Right renal cortex interstitium (tissue), 3 donors: ENCODE results near the gene CLSTN2. TPM values are rescaled to one million over a fixed set of nuclear protein-coding genes. Genes with fewer than 3 reads are reported as not detected.

ENCODE experiments used
- DNase-seq, 3 donors: peaks; one replicate each; pipeline ENCODE4 v3.0.0-alpha.2; 2013; ENCODE audit warnings: low read depth in 3 of 3, low spot score in 2 of 3
- polyA plus RNA-seq, 3 donors: library from polyadenylated mRNA; unstranded; fragments of 120-200 nt; gene quantifications; one replicate each; pipeline ENCODE4 v1.2.1, GENCODE V29; 2013; ENCODE audit not compliant: insufficient read length in 3 of 3

Gene CLSTN2
- polyA plus RNA-seq, 3 donors, result 1.5 to 1.9 (median 1.5) TPM

- no peak for DNase-seq
These were observed 532.2 kb downstream of the CLSTN2 start for GRCh38 chr3:140467104-140467577.

- no peak for DNase-seq
These were observed 532.9 kb downstream of the CLSTN2 start for GRCh38 chr3:140467796-140468315.

DNA sequence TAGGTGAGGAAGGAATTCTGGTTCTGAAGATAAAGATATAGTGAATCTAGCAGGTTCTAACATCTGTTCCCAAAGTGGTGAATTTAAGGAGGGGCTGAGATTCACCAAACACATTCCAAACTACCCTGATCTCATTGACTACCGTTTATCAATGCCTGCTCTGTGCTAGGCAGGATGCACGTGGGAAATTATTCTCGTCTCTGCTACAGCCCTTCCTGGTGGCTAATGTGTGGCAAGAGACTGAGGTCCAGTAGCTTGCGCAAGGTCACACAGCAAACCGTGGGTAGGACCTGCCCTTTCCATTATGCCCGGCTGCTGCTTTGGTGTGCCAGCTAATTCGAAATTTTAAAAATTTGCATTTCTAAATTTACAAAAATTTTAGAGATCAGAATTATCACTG lies 533.4 kb downstream of the CLSTN2 start:
- DNase-seq, result no peak

- no peak for DNase-seq
These were observed 534.5 kb downstream of the CLSTN2 start for GRCh38 chr3:140469491-140469890.

DNA sequence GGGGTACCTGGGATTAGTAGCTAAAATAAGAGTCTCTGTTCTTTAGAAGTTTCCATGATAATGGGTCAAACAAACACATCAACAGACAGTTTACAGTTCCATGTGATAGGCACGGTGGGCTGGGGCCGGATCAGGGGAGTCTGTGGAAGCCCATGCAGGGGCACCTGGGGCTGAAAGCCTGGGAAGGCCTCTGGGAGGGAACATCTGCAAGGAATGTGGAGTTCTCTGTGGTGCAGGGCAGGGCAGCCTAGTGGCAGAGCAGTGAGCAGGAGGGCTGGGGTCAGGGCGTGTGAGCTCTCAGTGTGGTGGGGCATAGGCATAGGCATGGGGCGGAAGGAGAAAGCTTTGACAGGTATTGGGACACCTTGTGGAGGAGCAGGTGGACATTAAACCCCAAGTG lies 535.2 kb downstream of the CLSTN2 start:
- no peak for DNase-seq

DNA sequence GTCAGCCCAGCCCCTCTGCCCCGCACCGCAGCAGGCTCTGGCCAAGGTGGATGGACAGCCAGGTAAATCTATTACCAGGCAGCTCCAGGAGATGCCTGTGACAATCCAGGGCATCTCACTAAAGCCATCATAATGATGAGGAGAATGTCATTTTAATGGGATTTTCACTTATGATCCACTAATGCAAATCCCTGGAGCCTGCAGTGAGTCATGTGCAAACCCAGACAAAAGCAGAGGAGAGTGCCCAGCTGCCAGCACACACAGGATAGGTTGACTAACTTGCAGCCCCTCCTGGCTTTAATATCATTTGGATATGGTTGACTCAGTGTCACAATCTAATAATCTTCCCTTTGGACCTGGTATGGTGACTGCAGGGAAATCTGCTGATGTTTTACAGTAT lies 536.0 kb downstream of the CLSTN2 start:
- no peak for DNase-seq

DNA sequence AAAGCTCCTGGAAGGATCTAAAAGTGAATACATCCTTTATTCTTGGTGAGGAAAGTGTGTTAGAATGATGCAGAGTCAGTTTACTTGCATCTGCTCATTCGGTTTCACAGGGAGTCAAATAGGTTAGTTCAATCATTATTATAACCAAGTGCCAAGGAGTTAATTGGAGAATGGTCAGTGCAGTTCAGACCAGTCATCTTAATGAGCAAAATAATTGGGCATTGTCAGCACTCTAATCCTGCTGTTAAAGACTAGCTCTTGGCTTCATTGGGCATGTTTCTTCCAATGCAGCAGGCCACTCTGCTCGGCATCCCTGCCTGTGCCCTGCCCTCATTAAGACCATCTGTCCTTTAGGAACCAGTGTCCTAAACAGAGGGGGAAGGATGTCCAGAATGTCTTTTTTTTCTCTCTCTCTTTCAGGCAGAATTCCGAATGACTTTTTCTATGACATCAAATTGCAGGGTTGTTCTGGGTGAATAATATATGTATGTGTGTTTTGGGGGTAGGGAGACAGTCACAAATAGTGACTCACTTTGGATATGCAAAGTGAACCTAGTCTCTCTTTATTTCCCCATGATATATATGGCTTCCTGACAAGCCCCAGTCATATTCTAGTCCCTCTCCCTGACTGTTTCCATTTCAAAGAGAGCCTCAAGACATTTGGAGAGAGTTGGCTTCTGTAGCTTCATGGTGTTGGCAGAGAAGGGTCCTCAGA lies 537.5 kb downstream of the CLSTN2 start:
- no peak for DNase-seq

DNA sequence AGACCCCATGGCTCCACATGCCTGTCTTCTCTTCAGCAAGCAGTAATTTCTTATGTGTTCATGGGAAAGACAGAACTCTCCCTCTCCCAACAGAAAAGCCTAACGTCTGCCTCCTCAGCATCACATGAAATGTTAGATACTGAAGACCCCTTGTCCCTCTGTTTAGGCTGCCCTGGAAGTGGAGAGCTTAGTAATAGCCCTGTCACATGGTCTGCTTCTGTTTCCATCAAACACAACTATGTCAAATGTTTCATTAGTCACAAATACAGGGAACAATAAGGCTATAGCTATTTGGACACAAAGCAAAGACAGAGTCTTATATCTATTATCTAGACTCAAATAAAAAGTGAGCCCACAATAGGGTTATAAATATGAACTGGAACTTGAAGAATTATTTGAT lies 552.6 kb downstream of the CLSTN2 start:
- DNase-seq, result no peak

- no peak for DNase-seq
These were observed 558.3 kb downstream of the CLSTN2 start for GRCh38 chr3:140493271-140493670.

GRCh38 chr3:140494970-140495369 lies 560.0 kb downstream of the CLSTN2 start:
- no peak for DNase-seq

- DNase-seq, result no peak
These were observed 562.3 kb downstream of the CLSTN2 start for GRCh38 chr3:140497331-140497730.

GRCh38 chr3:140499114-140499757 lies 564.3 kb downstream of the CLSTN2 start:
- no peak for DNase-seq

- DNase-seq, result no peak
These were observed 565.5 kb downstream of the CLSTN2 start for GRCh38 chr3:140500473-140500872.

DNA sequence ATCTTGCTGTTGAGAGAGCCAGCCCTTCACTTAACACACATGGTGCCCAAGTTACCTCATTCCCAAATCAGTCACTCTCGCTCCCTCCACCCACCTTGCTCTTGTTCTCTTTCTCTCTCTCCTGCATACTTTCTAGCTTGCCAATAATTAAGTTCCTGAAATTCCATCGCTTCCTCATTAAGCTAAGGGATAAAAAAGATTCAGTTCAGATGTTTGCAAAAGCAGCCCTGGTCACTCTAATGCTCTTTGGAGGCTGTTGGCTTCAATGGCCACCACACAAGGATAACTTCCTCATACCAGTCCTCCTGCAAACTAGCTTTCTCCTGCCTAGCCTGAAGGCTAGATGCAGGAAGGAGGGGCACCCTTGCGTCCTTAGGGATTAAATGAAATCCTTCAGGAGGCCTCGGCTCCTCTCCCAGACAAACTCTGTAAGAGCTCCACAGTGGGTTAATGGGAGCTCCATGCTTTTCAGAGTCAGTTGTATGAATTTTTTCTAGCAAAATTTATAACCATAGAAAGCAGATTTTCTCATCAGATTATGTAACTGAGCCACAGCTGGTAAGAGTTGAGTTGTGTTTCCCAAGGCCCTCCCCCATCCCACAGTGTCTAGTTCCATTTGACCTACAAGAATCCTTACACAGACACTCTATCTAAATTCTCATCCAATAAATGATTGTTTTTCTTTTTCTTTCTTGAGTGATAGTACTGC lies 566.2 kb downstream of the CLSTN2 start:
- no peak for DNase-seq

DNA sequence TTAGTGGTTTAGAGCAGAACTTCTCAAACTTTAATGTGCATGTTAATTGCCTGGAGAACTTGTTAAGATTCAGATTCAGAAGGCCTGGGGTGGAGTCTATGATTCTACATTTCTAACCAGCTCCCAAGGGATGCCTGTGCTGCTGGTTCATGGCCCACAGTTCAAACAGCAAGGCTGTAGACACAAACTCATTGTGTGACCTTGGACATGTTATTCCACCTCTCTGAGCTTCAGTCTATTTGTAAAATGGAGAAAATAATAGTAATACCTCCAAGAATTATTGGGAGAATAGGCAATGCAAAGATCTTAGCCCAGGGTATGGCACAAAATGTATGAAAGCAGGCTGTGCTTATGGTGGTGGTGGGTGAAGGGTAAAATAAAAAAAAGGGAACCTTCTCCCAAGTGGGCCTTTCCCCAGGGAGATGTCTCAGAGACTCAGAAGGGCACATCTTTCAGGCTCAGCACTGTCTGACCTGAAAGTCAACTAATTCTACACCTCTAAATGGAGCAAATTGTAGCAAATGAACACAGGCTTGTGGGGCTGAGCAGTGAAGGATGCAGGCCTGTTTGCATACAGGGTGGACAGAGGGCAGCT lies 566.9 kb downstream of the CLSTN2 start:
- no peak for DNase-seq

- DNase-seq, result no peak
These were observed 570.2 kb downstream of the CLSTN2 start for GRCh38 chr3:140505213-140505612.

DNA sequence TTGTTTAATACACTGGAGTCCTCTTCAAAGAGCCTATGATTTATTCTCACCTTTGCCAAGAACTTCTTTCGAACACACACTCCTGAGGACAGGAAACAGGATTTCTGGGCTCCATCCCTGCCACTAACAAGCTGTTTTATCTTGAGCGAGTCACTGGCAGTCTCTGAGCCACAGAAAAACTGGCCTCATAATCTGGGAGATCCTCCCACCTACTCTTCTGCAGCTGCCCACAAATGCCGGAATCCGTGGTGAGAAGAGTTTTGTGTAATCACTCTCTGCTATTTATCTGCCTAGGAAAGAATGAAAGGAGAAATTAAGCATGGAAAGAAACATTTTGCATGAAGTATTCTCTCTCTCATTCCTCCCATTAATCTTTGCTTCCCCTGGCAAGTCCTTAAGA lies 570.9 kb downstream of the CLSTN2 start:
- DNase-seq, result no peak

GRCh38 chr3:140508550-140508949 lies 573.6 kb downstream of the CLSTN2 start:
- no peak for DNase-seq

DNA sequence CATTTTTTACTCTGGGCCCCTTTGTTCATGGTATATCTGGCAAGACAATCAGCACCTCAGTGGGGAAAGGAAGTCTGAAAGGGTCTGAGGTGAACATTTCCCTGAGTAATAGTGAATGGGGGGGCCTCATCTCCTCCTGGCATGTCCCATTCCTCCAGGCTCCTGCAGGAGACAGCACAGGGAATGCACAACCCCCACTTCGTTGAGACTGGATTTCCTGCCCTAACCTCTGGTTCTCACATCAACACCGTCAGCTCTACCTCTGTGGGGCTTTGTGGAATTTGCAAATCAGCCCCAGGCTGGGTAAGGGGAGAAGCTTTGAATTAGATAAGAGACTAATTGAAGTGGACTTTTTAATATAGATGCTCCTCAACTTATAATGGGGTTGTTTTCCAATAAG lies 574.5 kb downstream of the CLSTN2 start:
- no peak for DNase-seq

DNA sequence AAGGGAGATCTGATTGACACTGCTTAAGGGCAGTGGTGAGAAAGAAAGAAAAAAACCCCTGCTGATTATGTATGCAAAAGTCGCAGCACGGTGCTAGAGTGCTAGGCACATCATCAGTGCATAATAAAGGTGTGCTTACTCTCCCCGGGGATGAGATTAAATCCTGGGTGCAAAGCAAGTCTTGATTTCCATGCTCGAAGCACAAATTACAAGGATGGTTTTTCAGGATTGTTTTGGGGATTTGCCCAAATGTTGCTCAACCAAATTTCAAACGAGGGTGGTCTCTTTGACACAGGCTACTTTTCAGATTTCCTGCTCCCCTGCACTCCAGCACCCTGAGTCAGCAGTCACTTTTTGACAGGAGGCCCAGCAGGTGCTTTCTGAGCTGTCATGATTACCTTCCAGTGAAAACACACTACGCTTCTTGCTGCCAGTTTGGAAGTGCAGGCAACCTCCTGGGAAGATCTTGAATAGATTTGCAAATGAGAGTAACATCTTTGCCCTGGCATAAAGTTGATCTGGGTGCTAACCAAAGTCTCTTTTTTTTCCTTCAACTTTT lies 575.4 kb downstream of the CLSTN2 start:
- DNase-seq, result no peak
